Upper lobe of left lung (tissue), 4 donors: ENCODE measurements around the gene PPP1R26.

Experiments used
- EP300 ChIP-seq, 4 donors: sonication (generic); formaldehyde crosslinking; IDR thresholded peaks; one replicate each; pipeline ENCODE4 v1.5.1; 2017; ENCODE audit warnings: antibody characterized with exemption in 4 of 4, control low read depth in 2 of 4
- POLR2AphosphoS5 ChIP-seq, 2 donors: sonication (generic); formaldehyde crosslinking; IDR thresholded peaks; one replicate each; pipeline ENCODE4 v1.5.1; 2017; ENCODE audit warnings: antibody characterized with exemption in 2 of 2
- TF ChIP-seq, protein P1 (sequence below), 6 experiments: fragments of 450-650 bp in 4 of 6; fragments of 200-600 bp in 2 of 6; sonication (generic) in 2 of 6; IDR thresholded peaks; one replicate each; pipeline ENCODE4 v1.5.1; 2016 to 2019; ENCODE audit warnings: antibody characterized with exemption in 6 of 6

DNA sequence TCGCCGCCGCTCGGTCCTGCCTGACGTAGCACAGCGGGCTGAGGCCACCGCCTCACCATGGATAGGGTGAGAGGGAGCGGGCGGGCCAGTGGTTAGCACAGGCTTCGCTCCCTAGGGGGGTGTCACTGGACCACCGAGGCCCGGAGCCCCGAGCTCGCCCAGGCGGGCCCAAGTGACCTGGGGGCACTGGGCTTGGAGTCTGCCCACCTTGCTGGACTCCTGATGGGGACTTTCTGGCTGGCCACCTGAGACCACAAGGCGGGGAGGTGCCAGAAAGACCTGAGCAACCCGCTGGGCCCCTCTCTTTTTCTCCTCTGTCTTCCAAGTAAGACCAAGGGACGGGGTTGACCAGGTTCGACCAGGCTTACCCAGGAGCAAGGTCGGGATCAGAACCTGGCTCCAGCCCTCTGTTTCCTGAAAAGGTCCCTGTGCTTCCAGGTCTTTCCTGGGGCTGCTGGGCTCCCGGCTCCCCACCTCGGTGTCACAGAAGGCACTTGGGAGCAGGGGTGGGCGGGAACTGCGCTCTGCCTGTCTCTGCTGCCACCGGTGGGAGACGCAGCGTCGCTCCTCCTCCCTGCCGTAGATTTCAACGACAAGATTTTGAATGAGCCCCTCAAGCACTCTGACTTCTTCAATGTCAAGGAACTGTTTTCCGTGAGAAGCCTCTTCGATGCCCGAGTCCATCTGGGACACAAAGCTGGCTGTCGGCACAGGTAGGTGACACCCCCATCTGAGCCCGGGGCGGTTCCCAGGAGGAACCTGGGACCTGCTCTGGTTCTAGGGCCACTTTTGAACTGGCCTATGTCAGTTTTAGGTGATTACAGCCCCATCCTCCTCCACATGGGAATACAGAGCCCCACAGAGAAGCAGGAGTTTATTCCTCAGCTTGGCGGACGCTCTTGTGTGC is 21.9 kb downstream of the PPP1R26 start:
- TF ChIP-seq, protein P1, sequence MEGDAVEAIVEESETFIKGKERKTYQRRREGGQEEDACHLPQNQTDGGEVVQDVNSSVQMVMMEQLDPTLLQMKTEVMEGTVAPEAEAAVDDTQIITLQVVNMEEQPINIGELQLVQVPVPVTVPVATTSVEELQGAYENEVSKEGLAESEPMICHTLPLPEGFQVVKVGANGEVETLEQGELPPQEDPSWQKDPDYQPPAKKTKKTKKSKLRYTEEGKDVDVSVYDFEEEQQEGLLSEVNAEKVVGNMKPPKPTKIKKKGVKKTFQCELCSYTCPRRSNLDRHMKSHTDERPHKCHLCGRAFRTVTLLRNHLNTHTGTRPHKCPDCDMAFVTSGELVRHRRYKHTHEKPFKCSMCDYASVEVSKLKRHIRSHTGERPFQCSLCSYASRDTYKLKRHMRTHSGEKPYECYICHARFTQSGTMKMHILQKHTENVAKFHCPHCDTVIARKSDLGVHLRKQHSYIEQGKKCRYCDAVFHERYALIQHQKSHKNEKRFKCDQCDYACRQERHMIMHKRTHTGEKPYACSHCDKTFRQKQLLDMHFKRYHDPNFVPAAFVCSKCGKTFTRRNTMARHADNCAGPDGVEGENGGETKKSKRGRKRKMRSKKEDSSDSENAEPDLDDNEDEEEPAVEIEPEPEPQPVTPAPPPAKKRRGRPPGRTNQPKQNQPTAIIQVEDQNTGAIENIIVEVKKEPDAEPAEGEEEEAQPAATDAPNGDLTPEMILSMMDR (IDR thresholded peaks at IDR 0.05), result no peak
- TF ChIP-seq POLR2AphosphoS5 (IDR thresholded peaks at IDR 0.05) (no peak), EP300 (IDR thresholded peaks at IDR 0.05) (no peak)
